HEK293 (cell line): ENCODE measurements around the gene CELF4.

Source experiments
- HIC1 ChIP-seq: fragments of 450-650 bp; formaldehyde crosslinking; IDR thresholded peaks from 2 replicates; pipeline ENCODE4 v1.5.1; 2016; ENCODE audit warnings: missing biosample characterization, missing genetic modification characterization
- HOXD13 ChIP-seq: sonication (generic); formaldehyde crosslinking; IDR thresholded peaks from 2 replicates; pipeline ENCODE4 v1.8.0; 2022; ENCODE audit warnings: missing genetic modification reagents, borderline replicate concordance
- KLF16 ChIP-seq: fragments of 450-650 bp; formaldehyde crosslinking; IDR thresholded peaks from 2 replicates; pipeline ENCODE4 v1.5.1; 2017; ENCODE audit warnings: missing biosample characterization, missing genetic modification characterization
- KLF9 ChIP-seq: fragments of 450-650 bp; formaldehyde crosslinking; IDR thresholded peaks from 2 replicates; pipeline ENCODE4 v1.5.1; 2016; ENCODE audit warnings: missing biosample characterization, missing genetic modification characterization, low read depth
- PATZ1 ChIP-seq: fragments of 450-650 bp; formaldehyde crosslinking; IDR thresholded peaks from 2 replicates; pipeline ENCODE4 v1.5.1; 2016; ENCODE audit warnings: missing biosample characterization, missing genetic modification characterization
- PRDM4 ChIP-seq: fragments of 450-650 bp; formaldehyde crosslinking; IDR thresholded peaks from 2 replicates; pipeline ENCODE4 v1.5.1; 2017; ENCODE audit warnings: missing biosample characterization, missing genetic modification characterization
- PRDM6 ChIP-seq: fragments of 450-650 bp; formaldehyde crosslinking; IDR thresholded peaks from 2 replicates; pipeline ENCODE4 v1.5.1; 2017; ENCODE audit warnings: missing biosample characterization, missing genetic modification characterization
- TRIM28 ChIP-seq: IDR thresholded peaks from 2 replicates; pipeline ENCODE4 v1.6.1; 2011; ENCODE audit warnings: low read length, control low read depth, borderline replicate concordance
- ZBTB17 ChIP-seq: fragments of 450-650 bp; formaldehyde crosslinking; IDR thresholded peaks from 2 replicates; pipeline ENCODE4 v1.5.1; 2016; ENCODE audit warnings: missing biosample characterization, missing genetic modification characterization
- ZFP37 ChIP-seq: fragments of 450-650 bp; formaldehyde crosslinking; IDR thresholded peaks from 2 replicates; pipeline ENCODE4 v1.5.1; 2016; ENCODE audit warnings: missing biosample characterization, missing genetic modification characterization
- ZFP69B ChIP-seq: fragments of 450-650 bp; formaldehyde crosslinking; IDR thresholded peaks from 2 replicates; pipeline ENCODE4 v1.5.1; 2016; ENCODE audit warnings: missing biosample characterization, missing genetic modification characterization
- ZNF223 ChIP-seq: fragments of 450-650 bp; formaldehyde crosslinking; IDR thresholded peaks from 2 replicates; pipeline ENCODE4 v1.5.1; 2016; ENCODE audit warnings: missing biosample characterization, missing genetic modification characterization
- ZNF274 ChIP-seq, 2 experiments: fragments of 200-500 bp in 1 of 2; fragments of 450-650 bp in 1 of 2; sonication (Bioruptor generic) in 1 of 2; formaldehyde crosslinking in 1 of 2; IDR thresholded peaks; 2 replicates each; pipeline versions ENCODE4 v1.5.1 to v1.6.1; 2014 to 2016; ENCODE audit warnings: borderline replicate concordance in 1 of 2, inconsistent platforms in 1 of 2, low read length in 1 of 2, missing biosample characterization in 1 of 2, missing genetic modification characterization in 1 of 2
- ZNF394 ChIP-seq: fragments of 450-650 bp; formaldehyde crosslinking; IDR thresholded peaks from 2 replicates; pipeline ENCODE4 v1.5.1; 2016; ENCODE audit warnings: missing biosample characterization, missing genetic modification characterization, mild to moderate bottlenecking, moderate library complexity, borderline replicate concordance
- ZNF433 ChIP-seq: fragments of 450-650 bp; formaldehyde crosslinking; IDR thresholded peaks from 2 replicates; pipeline ENCODE4 v1.5.1; 2016; ENCODE audit warnings: missing biosample characterization, missing genetic modification characterization, low read depth
- ZNF580 ChIP-seq: fragments of 450-650 bp; formaldehyde crosslinking; IDR thresholded peaks from 2 replicates; pipeline ENCODE4 v1.5.1; 2016; ENCODE audit warnings: missing biosample characterization, missing genetic modification characterization
- ZNF664 ChIP-seq: fragments of 450-650 bp; formaldehyde crosslinking; IDR thresholded peaks from 2 replicates; pipeline ENCODE4 v1.5.1; 2016; ENCODE audit warnings: missing biosample characterization, missing genetic modification characterization
- ZNF692 ChIP-seq: fragments of 450-650 bp; formaldehyde crosslinking; IDR thresholded peaks from 2 replicates; pipeline ENCODE4 v1.5.1; 2016; ENCODE audit warnings: missing biosample characterization, missing genetic modification characterization
- ZNF843 ChIP-seq: fragments of 450-650 bp; formaldehyde crosslinking; IDR thresholded peaks from 2 replicates; pipeline ENCODE4 v1.5.1; 2016; ENCODE audit warnings: missing biosample characterization, missing genetic modification characterization
- ZSCAN16 ChIP-seq: fragments of 450-650 bp; formaldehyde crosslinking; IDR thresholded peaks from 2 replicates; pipeline ENCODE4 v1.5.1; 2016; ENCODE audit warnings: missing biosample characterization, missing genetic modification characterization
- ZSCAN30 ChIP-seq: fragments of 450-650 bp; IDR thresholded peaks from 2 replicates; pipeline ENCODE4 v1.5.1; 2018; ENCODE audit warnings: missing biosample characterization, mild to moderate bottlenecking, missing genetic modification characterization, moderate library complexity

CELF4 gene

GRCh38 chr18:37299471-37300304 lies 265.9 kb downstream of the CELF4 start (continued):
- TF ChIP-seq PRDM6 (peak; percentile 76), ZNF433 (tag by site-specific recombination) (no peak), HIC1 (tag by site-specific recombination) (peak; percentile 40; the same call in 1 of the 2 replicates), ZFP69B (peak; percentile 84), ZNF692 (tag by site-specific recombination) (peak; percentile 84), ZNF843 (tag by site-specific recombination) (peak; percentile 51), ZNF274 (IDR thresholded peaks at IDR 0.05; ENCODE audit: low read length) (no peak), ZNF274 (tag by site-specific recombination; IDR thresholded peaks at IDR 0.05; ENCODE audit: borderline replicate concordance) (no peak), KLF16 (tag by site-specific recombination) (peak; percentile 83), ZNF580 (tag by site-specific recombination) (0 out of 2 replicates have a peak, but pooled peaks have one; percentile 9), ZSCAN30 (peak; percentile 41; the same call in 1 of the 2 replicates), ZBTB17 (tag by site-specific recombination) (peak; percentile 61), HOXD13 (CRISPR knock-in tag) (no peak), PATZ1 (tag by site-specific recombination) (peak; percentile 53; the same call in 1 of the 2 replicates), TRIM28 (peak; percentile 99), ZNF394 (tag by site-specific recombination) (peak; percentile 60; the same call in 1 of the 2 replicates), KLF9 (tag by site-specific recombination) (peak; percentile 50; the same call in 1 of the 2 replicates), ZNF223 (0 out of 2 replicates have a peak, but pooled peaks have one; percentile 47), PRDM4 (tag by site-specific recombination) (0 out of 2 replicates have a peak, but pooled peaks have one; percentile 50), ZSCAN16 (tag by site-specific recombination) (0 out of 2 replicates have a peak, but pooled peaks have one; percentile 57), ZNF664 (tag by site-specific recombination) (no peak), ZFP37 (tag by site-specific recombination) (0 out of 2 replicates have a peak, but pooled peaks have one; percentile 34)
